ENCODE results near the gene RAD9A.

RAD9A gene

GRCh38 chr11:67369275-67369674, 22.5 kb upstream of the RAD9A start:
- TF ChIP-seq CTCF (IDR thresholded peaks at IDR 0.05; ENCODE audit: low read depth, low read length): no peak
- no peak overlapping the region for H3K4me3 ChIP-seq (ENCODE audit: low read depth, low read length)

- H3K4me3 ChIP-seq (ENCODE audit: low read depth, low read length): no peak overlapping the region
- no peak for TF ChIP-seq CTCF (IDR thresholded peaks at IDR 0.05; ENCODE audit: low read depth, low read length)
Observed at GRCh38 chr11:67369801-67370284, 21.9 kb upstream of the RAD9A start.

- peak overlapping the region; percentile 76 for H3K4me3 ChIP-seq (ENCODE audit: low read depth, low read length)
- no peak for TF ChIP-seq CTCF (IDR thresholded peaks at IDR 0.05; ENCODE audit: low read depth, low read length)
Observed at GRCh38 chr11:67370351-67371076, 21.3 kb upstream of the RAD9A start.

- peak; percentile 29; the same call in 1 of the 2 replicates for TF ChIP-seq CTCF (IDR thresholded peaks at IDR 0.05; ENCODE audit: low read depth, low read length)
- H3K4me3 ChIP-seq (ENCODE audit: low read depth, low read length): peak overlapping the region; percentile 76
Observed at GRCh38 chr11:67371189-67371910, 20.4 kb upstream of the RAD9A start.

GRCh38 chr11:67371911-67372320, 19.9 kb upstream of the RAD9A start:
- H3K4me3 ChIP-seq (ENCODE audit: low read depth, low read length): peak overlapping the region; percentile 76
- no peak for TF ChIP-seq CTCF (IDR thresholded peaks at IDR 0.05; ENCODE audit: low read depth, low read length)

- peak overlapping the region; percentile 76 for H3K4me3 ChIP-seq (ENCODE audit: low read depth, low read length)
- TF ChIP-seq CTCF (IDR thresholded peaks at IDR 0.05; ENCODE audit: low read depth, low read length): no peak
Observed at GRCh38 chr11:67372321-67372992, 19.3 kb upstream of the RAD9A start.
